Mesenchymal stem cell (in vitro differentiated cells and primary cell): ENCODE measurements around the gene DLK2.

ENCODE experiments used
- DNase-seq: peaks from one replicate; pipeline ENCODE4 v3.0.0-alpha.2; 2013
- H2AFZ ChIP-seq: one replicate; pipeline ENCODE4 v1.6.1; 2013; ENCODE audit warnings: low read depth, mild to moderate bottlenecking, control low read depth, inconsistent platforms, low read length, moderate library complexity
- H2AK5ac ChIP-seq: 2 replicates; pipeline ENCODE4 v1.6.1; 2013; ENCODE audit warnings: low read length, moderate library complexity, mild to moderate bottlenecking, inconsistent platforms; ENCODE audit not compliant: severe bottlenecking
- H2BK120ac ChIP-seq: one replicate; pipeline ENCODE4 v1.6.1; 2013; ENCODE audit warnings: low read depth, mild to moderate bottlenecking, inconsistent platforms, low read length, moderate library complexity
- H2BK12ac ChIP-seq, 2 experiments: one replicate each; pipeline ENCODE4 v1.6.1; 2013; ENCODE audit warnings: inconsistent platforms in 2 of 2, low read length in 2 of 2, mild to moderate bottlenecking in 2 of 2, moderate library complexity in 2 of 2, control low read depth in 1 of 2
- H2BK15ac ChIP-seq: one replicate; pipeline ENCODE4 v1.6.1; 2013; ENCODE audit warnings: mild to moderate bottlenecking, low read depth, inconsistent platforms; ENCODE audit not compliant: poor library complexity, severe bottlenecking
- H2BK5ac ChIP-seq: 2 replicates; pipeline ENCODE4 v1.6.1; 2013; ENCODE audit warnings: low read depth, mild to moderate bottlenecking, low read length, control low read depth, inconsistent platforms; ENCODE audit not compliant: poor library complexity, severe bottlenecking
- H3K14ac ChIP-seq, 2 experiments: one replicate each; pipeline ENCODE4 v1.6.1; 2013; ENCODE audit warnings: inconsistent platforms in 2 of 2, low read length in 2 of 2, control low read depth in 1 of 2, mild to moderate bottlenecking in 1 of 2, moderate library complexity in 1 of 2
- H3K18ac ChIP-seq, 2 experiments: one replicate each; pipeline ENCODE4 v1.6.1; 2013; ENCODE audit warnings: inconsistent platforms in 2 of 2, low read length in 2 of 2, control low read depth in 1 of 2, low read depth in 1 of 2, mild to moderate bottlenecking in 1 of 2
- H3K23ac ChIP-seq, 2 experiments: one replicate each; pipeline ENCODE4 v1.6.1; 2013; ENCODE audit warnings: inconsistent platforms in 2 of 2, low read length in 2 of 2, mild to moderate bottlenecking in 2 of 2, moderate library complexity in 2 of 2, control low read depth in 1 of 2
- H3K27ac ChIP-seq: 2 replicates; pipeline ENCODE4 v1.5.1; 2013; ENCODE audit warnings: mild to moderate bottlenecking, moderate library complexity, low read length, control low read depth, inconsistent platforms; ENCODE audit not compliant: poor library complexity, severe bottlenecking
- H3K27me3 ChIP-seq, 2 experiments: 2 replicates each; pipeline versions ENCODE4 v1.6.1 to v1.7.0; 2013; ENCODE audit warnings: low read length in 2 of 2, mild to moderate bottlenecking in 2 of 2, moderate library complexity in 2 of 2, control low read depth in 1 of 2, inconsistent platforms in 1 of 2; ENCODE audit not compliant: control insufficient read depth in 1 of 2, insufficient read depth in 1 of 2
- H3K36me3 ChIP-seq, 2 experiments: 2 replicates each; pipeline versions ENCODE4 v1.6.1 to v1.7.0; 2013; ENCODE audit warnings: low read length in 2 of 2, control low read depth in 1 of 2, inconsistent platforms in 1 of 2, low read depth in 1 of 2, mild to moderate bottlenecking in 1 of 2; ENCODE audit not compliant: insufficient read depth in 2 of 2, control insufficient read depth in 1 of 2
- H3K4ac ChIP-seq, 2 experiments: one replicate each; pipeline ENCODE4 v1.6.1; 2013; ENCODE audit warnings: inconsistent platforms in 2 of 2, low read length in 2 of 2, mild to moderate bottlenecking in 2 of 2, moderate library complexity in 2 of 2, control low read depth in 1 of 2, low read depth in 1 of 2
- H3K4me1 ChIP-seq: 2 replicates; pipeline ENCODE4 v1.6.1; 2013; ENCODE audit warnings: low read depth, low read length, control low read depth; ENCODE audit not compliant: control insufficient read depth, insufficient read depth
- H3K4me2 ChIP-seq: 2 replicates; pipeline ENCODE4 v1.6.1; 2013; ENCODE audit warnings: low read length, mild to moderate bottlenecking, inconsistent platforms; ENCODE audit not compliant: poor library complexity, severe bottlenecking
- H3K4me3 ChIP-seq, 2 experiments: 2 replicates each; pipeline versions ENCODE4 v1.5.1 to v1.7.0; 2013; ENCODE audit warnings: low read length in 2 of 2, mild to moderate bottlenecking in 2 of 2, control low read depth in 1 of 2, low read depth in 1 of 2; ENCODE audit not compliant: insufficient read depth in 1 of 2
- H3K79me1 ChIP-seq: replicated peaks from 2 replicates; pipeline ENCODE4 v1.6.1; 2013; ENCODE audit warnings: mild to moderate bottlenecking, control low read depth, low read length, inconsistent platforms; ENCODE audit not compliant: poor library complexity, severe bottlenecking
- H3K9ac ChIP-seq: 2 replicates; pipeline ENCODE4 v1.7.0; 2013; ENCODE audit warnings: mild to moderate bottlenecking, low read length, moderate library complexity
- H3K9me3 ChIP-seq: 2 replicates; pipeline ENCODE4 v1.7.0; 2013; ENCODE audit warnings: mild to moderate bottlenecking, low read length; ENCODE audit not compliant: control insufficient read depth
- H4K8ac ChIP-seq: one replicate; pipeline ENCODE4 v1.6.1; 2013; ENCODE audit warnings: inconsistent platforms, mild to moderate bottlenecking, low read length, moderate library complexity
- H4K91ac ChIP-seq: one replicate; pipeline ENCODE4 v1.6.1; 2013; ENCODE audit warnings: mild to moderate bottlenecking, low read length, inconsistent platforms
- WGBS: methylation state at CpG from one replicate; pipeline ENCODE4 v1.1.7; 2013; ENCODE audit warnings: mixed read lengths; 5-methylcytosine and 5-hydroxymethylcytosine counted together

The DLK2 gene

GRCh38 chr6:43481075-43481474, 25.7 kb upstream of the DLK2 start:
- H2AFZ ChIP-seq, result no peak overlapping the region
- H3K27me3 ChIP-seq, result no peaks in the 10 kb centered on the region
- no peak overlapping the region for H2BK120ac ChIP-seq
- H3K9ac ChIP-seq, result no peak overlapping the region
- no peak overlapping the region for H2AK5ac ChIP-seq
- H2BK12ac ChIP-seq, result no peak overlapping the region
- peaks cover 0 to 9% of the 10 kb centered on the region in 2 experiments for H3K36me3 ChIP-seq
- H3K14ac ChIP-seq, result no peak overlapping the region
- no peak overlapping the region for H3K18ac ChIP-seq
- no peak overlapping the region for H3K27ac ChIP-seq
- H3K79me1 ChIP-seq, result peaks cover 42% of the 10 kb centered on the region
- DNase-seq, result no peak
- peaks cover 6% of the 10 kb centered on the region for H3K4me1 ChIP-seq
- H3K4me3 ChIP-seq, result no peak overlapping the region
- no peaks in the 10 kb centered on the region for H3K9me3 ChIP-seq
- no peak overlapping the region for H3K23ac ChIP-seq
- H3K4ac ChIP-seq, result no peak overlapping the region
- no peak overlapping the region for H4K8ac ChIP-seq
- no peak overlapping the region for H2BK15ac ChIP-seq
- no peak overlapping the region for H4K91ac ChIP-seq
- no peak overlapping the region for H2BK5ac ChIP-seq
- WGBS, result no CpG with 5 or more reads among the region's 2 CpGs
- H3K4me2 ChIP-seq, result no peak overlapping the region

GRCh38 chr6:43478008-43478372, 22.6 kb upstream of the DLK2 start:
- Histone ChIP-seq H3K4me1 (peaks cover 6% of the 10 kb centered on the region), H2AFZ (no peak overlapping the region), H4K91ac (peak overlapping the region; percentile 31), H3K14ac (no peak overlapping the region), H3K27me3 (no peaks in the 10 kb centered on the region), H2BK5ac (no peak overlapping the region), H3K9ac (peak overlapping the region; percentile 94), H3K4me3 (peak overlapping the region; percentile 70 to 95), H3K9me3 (no peaks in the 10 kb centered on the region), H3K4me2 (peak overlapping the region; percentile 69), H2AK5ac (no peak overlapping the region), H3K18ac (no peak overlapping the region), H2BK12ac (no peak overlapping the region), H2BK15ac (no peak overlapping the region), H3K27ac (no peak overlapping the region), H4K8ac (no peak overlapping the region), H2BK120ac (no peak overlapping the region), H3K79me1 (peaks cover 31% of the 10 kb centered on the region), H3K36me3 (peaks cover 0 to 3% of the 10 kb centered on the region in 2 experiments), H3K4ac (peak overlapping the region in 1 of 2 experiments; percentile 13), H3K23ac (no peak overlapping the region)
- 32% methylated on average over 3 of the region's 3 CpGs for WGBS
- DNase-seq, result no peak

GRCh38 chr6:43477235-43478007, 22.1 kb upstream of the DLK2 start, which contains the start of gene TJAP1:
TSS of gene TJAP1 (plus strand) at chr6:43477570. CDS start at chr6:43499002, 21,432 bp downstream.
- Histone ChIP-seq H3K27ac (peak within 1 kb of the TSS; percentile 48), H3K18ac (peak within 1 kb of the TSS in 1 of 2 experiments; percentile 37), H3K9me3 (no peaks in the 10 kb centered on the region), H3K36me3 (peaks cover 0 to 3% of the 10 kb centered on the region in 2 experiments), H3K4me3 (peak within 1 kb of the TSS; percentile 70 to 95), H2BK12ac (no peak within 1 kb of the TSS), H2AK5ac (no peak within 1 kb of the TSS), H3K4me1 (peaks cover 6% of the 10 kb centered on the region), H4K91ac (peak within 1 kb of the TSS; percentile 31), H3K9ac (peak within 1 kb of the TSS; percentile 94), H3K4ac (peak within 1 kb of the TSS; percentile 11 to 13), H2BK15ac (no peak within 1 kb of the TSS), H3K4me2 (peak within 1 kb of the TSS; percentile 85), H2BK5ac (peak within 1 kb of the TSS; percentile 68), H3K23ac (no peak within 1 kb of the TSS), H3K27me3 (peaks cover 0 to 3% of the 10 kb centered on the region in 2 experiments), H2BK120ac (no peak within 1 kb of the TSS), H2AFZ (peak within 1 kb of the TSS; percentile 89), H3K79me1 (peaks cover 30% of the 10 kb centered on the region), H4K8ac (peak within 1 kb of the TSS; percentile 88), H3K14ac (no peak within 1 kb of the TSS)
- DNase-seq, result peak; percentile 91
- WGBS, result 3% methylated on average over 33 of the region's 34 CpGs

GRCh38 chr6:43476746-43477145, 21.4 kb upstream of the DLK2 start:
- Histone ChIP-seq H3K4me2 (peak overlapping the region; percentile 85), H3K9me3 (no peaks in the 10 kb centered on the region), H2BK12ac (no peak overlapping the region), H3K27me3 (peaks cover under 1 to 4% of the 10 kb centered on the region in 2 experiments), H3K4me1 (peaks cover 6% of the 10 kb centered on the region), H2BK15ac (no peak overlapping the region), H4K91ac (no peak overlapping the region), H2AFZ (peak overlapping the region; percentile 89), H3K23ac (no peak overlapping the region), H3K79me1 (peaks cover 24% of the 10 kb centered on the region), H3K14ac (no peak overlapping the region), H3K9ac (peak overlapping the region; percentile 94), H4K8ac (no peak overlapping the region), H2BK120ac (no peak overlapping the region), H3K18ac (no peak overlapping the region), H2BK5ac (no peak overlapping the region), H3K4ac (peak overlapping the region in 1 of 2 experiments; percentile 11), H3K4me3 (peak overlapping the region in 1 of 2 experiments; percentile 95), H3K36me3 (peaks cover 0 to 3% of the 10 kb centered on the region in 2 experiments), H3K27ac (peak overlapping the region; percentile 48), H2AK5ac (no peak overlapping the region)
- WGBS, result 46% methylated on average over 2 of the region's 2 CpGs
- DNase-seq, result no peak
